Measurements from ENCODE around the gene TNFRSF6B.

- TF ChIP-seq CTCF (conservative IDR thresholded peaks at IDR 0.05) = no peak
- no peak for TF ChIP-seq ZFX (IDR thresholded peaks at IDR 0.05)
These were observed 6.5 kb downstream of the TNFRSF6B start for GRCh38 chr20:63702751-63703470.
